Fibroblast of skin of left quadriceps (primary cell): ENCODE measurements around the gene MACROD2.
A peak's percentile ranks its signal among the peaks of the same experiment; 100 is the strongest.
"Not testable (repeated sequence)": the region's sequence is repeated elsewhere in the genome, so short reads cannot be mapped to it uniquely, and the experiment has no call there.

Source experiments
- DNase-seq, 2 experiments: peaks; one replicate each; pipeline ENCODE4 v3.0.0-alpha.2; 2013; ENCODE audit warnings: low read depth in 2 of 2

MACROD2 gene

GRCh38 chr20:15099130-15099529 lies 1103.8 kb downstream of the MACROD2 start:
- no peak for DNase-seq

GRCh38 chr20:15100506-15101160 lies 1105.3 kb downstream of the MACROD2 start:
- DNase-seq, result peak; percentile 10

GRCh38 chr20:15107931-15108330 lies 1112.6 kb downstream of the MACROD2 start:
- DNase-seq, result no peak

- DNase-seq, result no peak
These were observed 1114.2 kb downstream of the MACROD2 start for GRCh38 chr20:15109494-15109893.

- no peak for DNase-seq
These were observed 1116.3 kb downstream of the MACROD2 start for GRCh38 chr20:15111654-15112053.

- DNase-seq, result peak; percentile 11 to 16
These were observed 1117.9 kb downstream of the MACROD2 start for GRCh38 chr20:15113144-15113773.

- DNase-seq, result no peak
These were observed 1124.7 kb downstream of the MACROD2 start for GRCh38 chr20:15119852-15120487.

DNA sequence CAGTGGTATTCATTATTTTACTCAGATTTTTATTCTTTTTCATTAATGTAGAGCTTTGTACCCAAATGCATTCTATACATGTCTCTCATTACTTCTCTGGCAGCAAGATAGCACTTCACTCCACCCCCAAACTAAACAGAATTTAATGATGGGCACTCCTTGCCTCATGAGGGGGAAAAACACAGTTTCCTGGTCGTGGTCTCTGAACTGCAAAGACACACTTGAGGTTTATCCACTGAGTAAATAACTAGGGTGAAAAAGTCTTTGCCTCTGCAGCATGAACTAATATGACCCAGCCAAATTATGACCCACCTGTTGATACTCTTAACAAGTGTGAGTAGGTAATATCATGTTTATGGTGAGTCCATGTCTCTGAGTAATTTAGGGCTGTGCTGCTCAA lies 1127.3 kb downstream of the MACROD2 start:
- DNase-seq, result no peak

DNA sequence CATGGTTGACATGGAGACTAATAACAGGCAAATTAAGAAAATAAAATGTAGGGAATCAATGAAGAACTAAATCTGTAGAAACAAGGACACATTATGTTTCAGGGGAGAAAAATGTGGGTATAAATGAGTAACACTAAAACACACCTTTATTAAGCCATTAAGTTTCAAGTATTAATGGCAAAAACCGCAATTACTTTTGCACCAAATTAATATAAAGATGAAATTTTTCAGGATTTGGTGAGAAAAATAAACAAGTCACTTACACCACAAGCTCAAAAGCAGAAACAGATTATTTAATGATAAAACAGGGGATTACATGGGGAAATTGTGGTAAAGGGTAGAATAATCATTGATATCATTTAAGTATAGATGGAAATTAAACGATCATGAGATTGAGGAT lies 1135.9 kb downstream of the MACROD2 start:
- no peak for DNase-seq

- no peak for DNase-seq
These were observed 1143.3 kb downstream of the MACROD2 start for GRCh38 chr20:15138548-15139126.

DNA sequence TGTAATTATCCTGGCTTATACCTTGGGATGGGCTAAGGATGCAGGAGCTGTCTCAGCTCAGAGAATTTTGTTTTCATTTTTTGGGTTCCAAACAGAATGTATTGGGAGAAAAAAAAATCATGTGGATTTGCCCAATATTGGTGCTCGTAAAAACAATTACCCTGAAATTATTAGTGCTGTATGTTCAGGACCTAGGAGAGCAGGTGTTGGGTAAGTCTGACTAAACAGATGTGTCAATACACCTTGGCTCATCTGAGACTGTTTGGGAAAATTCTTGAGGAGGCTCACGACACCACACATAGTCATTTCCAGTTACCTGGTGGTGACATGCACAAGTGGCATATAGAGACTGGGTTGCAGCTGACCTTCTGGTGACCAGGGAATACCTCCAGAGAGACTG lies 1144.2 kb downstream of the MACROD2 start:
- no peak for DNase-seq

- DNase-seq, result no peak
These were observed 1145.0 kb downstream of the MACROD2 start for GRCh38 chr20:15140286-15140685.

GRCh38 chr20:15140940-15141339 lies 1145.6 kb downstream of the MACROD2 start:
- DNase-seq, result not testable (repeated sequence)

DNA sequence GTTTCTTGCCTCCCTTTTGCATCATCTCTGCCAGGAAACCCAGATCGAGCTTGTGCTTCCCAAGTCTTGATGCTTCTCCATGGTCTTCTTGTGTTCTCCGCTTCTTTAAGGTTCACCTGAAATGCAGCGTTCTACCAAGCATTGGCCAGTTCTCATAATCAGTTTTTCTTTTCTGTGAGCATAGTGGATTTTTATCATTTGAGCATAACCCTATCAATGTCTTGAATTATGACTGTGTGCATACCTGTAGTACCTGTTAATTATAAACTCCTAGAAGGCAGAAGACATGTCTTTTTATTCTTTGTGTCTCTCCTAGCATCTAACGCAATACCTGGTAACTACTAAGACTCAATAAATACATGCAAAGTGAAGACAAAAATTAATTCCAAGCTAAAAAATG lies 1146.5 kb downstream of the MACROD2 start:
- DNase-seq, result no peak

DNA sequence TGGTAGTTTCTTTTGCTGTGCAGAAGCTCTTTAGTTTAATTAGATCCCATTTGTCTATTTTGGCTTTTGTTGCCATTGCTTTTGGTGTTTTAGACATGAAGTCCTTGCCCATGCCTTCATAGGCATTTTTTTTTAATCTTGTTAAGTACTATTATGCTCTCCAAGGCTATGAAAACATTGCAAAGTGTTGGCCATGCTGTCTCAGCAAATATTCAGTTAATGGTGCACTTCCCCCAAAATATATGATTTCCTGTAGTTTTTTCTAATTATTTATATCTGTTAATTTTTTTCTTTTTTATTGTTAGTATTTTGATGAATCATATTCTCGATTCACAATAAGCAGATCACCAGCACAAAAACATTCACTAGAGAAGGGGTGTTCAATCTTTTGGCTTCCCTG lies 1148.2 kb downstream of the MACROD2 start:
- no peak for DNase-seq

DNA sequence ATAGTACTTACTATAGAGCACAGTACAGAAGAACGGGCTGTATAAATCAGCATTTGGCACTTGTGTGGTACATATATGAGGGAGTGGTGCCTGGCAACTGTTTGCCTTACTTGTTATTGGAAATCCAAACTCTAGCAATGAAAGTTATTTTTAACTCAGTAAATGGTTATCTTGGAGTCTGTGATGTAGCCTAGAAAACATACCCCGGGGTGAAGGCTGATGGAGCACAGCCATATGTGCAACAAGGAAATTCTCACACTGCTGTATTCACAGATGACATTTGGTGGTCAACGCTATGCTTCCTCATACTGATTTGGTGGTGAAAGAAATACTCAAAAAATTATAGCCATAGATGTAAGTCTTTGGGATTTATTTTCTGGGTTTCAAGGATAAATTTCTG lies 1149.6 kb downstream of the MACROD2 start:
- no peak for DNase-seq

DNA sequence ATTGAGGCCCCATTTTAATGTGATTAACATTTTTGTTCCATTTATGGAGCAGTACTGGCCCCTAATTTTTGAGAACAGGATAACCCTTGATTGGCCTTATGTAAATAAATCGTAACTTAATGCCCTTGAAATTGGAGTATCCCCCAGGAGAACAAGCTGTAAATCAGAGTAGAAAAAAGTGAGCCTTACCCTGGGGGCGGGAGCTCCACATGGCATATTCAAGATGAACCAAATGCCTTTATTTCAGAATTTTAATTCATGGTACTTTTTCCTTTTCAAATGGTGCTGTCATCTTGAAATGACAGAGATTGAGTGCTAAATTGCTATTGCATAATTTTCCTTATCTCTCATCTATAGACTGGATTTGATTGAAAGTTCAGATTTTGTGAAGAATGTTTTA lies 1151.6 kb downstream of the MACROD2 start:
- no peak for DNase-seq

- DNase-seq, result no peak
These were observed 1158.8 kb downstream of the MACROD2 start for GRCh38 chr20:15154070-15154469.

DNA sequence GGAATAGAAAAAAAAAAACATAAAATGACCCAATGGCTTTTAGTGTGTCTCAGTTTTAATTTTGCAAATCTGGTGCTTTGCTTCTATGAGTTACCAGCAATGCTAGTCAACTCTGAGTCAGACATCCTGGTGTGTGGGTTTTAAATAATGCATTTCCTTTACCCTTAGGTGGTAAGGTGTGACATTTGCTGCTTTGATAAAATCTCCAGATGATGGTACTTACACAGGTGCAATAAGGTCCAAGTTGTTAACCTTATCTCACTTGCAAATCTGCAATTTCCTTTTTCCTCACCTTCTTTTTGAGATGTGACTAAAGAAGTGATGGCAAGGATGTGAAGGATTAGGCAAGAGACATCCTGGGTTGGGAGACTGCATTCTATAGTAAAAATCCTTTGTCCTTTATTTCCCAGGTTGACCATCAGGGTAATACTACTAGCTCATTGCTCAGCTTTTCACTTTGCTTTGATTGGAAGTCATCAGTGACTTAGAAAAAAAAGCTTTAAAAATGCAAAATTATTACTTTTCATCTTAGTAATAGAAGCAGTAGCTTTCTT lies 1160.6 kb downstream of the MACROD2 start:
- no peak for DNase-seq

GRCh38 chr20:15158533-15158932 lies 1163.2 kb downstream of the MACROD2 start:
- no peak for DNase-seq

- no peak for DNase-seq
These were observed 1166.8 kb downstream of the MACROD2 start for GRCh38 chr20:15162079-15162647.

- DNase-seq, result peak in 1 of 2 experiments; percentile 12
These were observed 1168.3 kb downstream of the MACROD2 start for GRCh38 chr20:15163632-15164031.
